Smooth muscle cell (in vitro differentiated cells): ENCODE measurements around the gene CST7. TPM values are rescaled to one million over a fixed set of nuclear protein-coding genes. Genes with fewer than 3 reads are reported as not detected.

ENCODE experiments used
- DNase-seq: peaks from one replicate; lab custom pipeline; 2025; ENCODE audit not compliant: unreplicated experiment; lab: John Stamatoyannopoulos, UW
- H2AFZ ChIP-seq: fragments of 200-600 bp; sonication (generic); 2 replicates; pipeline ENCODE4 v1.6.0; 2016; ENCODE audit warnings: antibody characterized with exemption, low read depth, mild to moderate bottlenecking
- H3F3A ChIP-seq: fragments of 200-600 bp; sonication (generic); 2 replicates; pipeline ENCODE4 v1.6.0; 2017; ENCODE audit warnings: antibody characterized with exemption, low read depth
- H3K27ac ChIP-seq: fragments of 200-600 bp; sonication (generic); 2 replicates; pipeline ENCODE4 v1.5.1; 2016; ENCODE audit warnings: low read depth, mild to moderate bottlenecking
- H3K27me3 ChIP-seq: fragments of 200-600 bp; sonication (generic); 2 replicates; pipeline ENCODE4 v1.6.1; 2016; ENCODE audit warnings: low read depth, mild to moderate bottlenecking
- H3K36me3 ChIP-seq: fragments of 200-600 bp; sonication (generic); 2 replicates; pipeline ENCODE4 v1.5.1; 2016; ENCODE audit warnings: low read depth
- H3K4me1 ChIP-seq: fragments of 200-600 bp; sonication (generic); 2 replicates; pipeline ENCODE4 v1.5.1; 2016; ENCODE audit warnings: low read depth
- H3K4me2 ChIP-seq: fragments of 200-600 bp; sonication (generic); 2 replicates; pipeline ENCODE4 v1.6.0; 2016; ENCODE audit warnings: mild to moderate bottlenecking
- H3K4me3 ChIP-seq: fragments of 200-600 bp; sonication (generic); 2 replicates; pipeline ENCODE4 v1.5.1; 2016; ENCODE audit warnings: mild to moderate bottlenecking
- H3K79me2 ChIP-seq: fragments of 200-600 bp; sonication (generic); 2 replicates; pipeline ENCODE4 v1.6.0; 2016; ENCODE audit warnings: low read depth, mild to moderate bottlenecking
- H3K9ac ChIP-seq: fragments of 200-600 bp; sonication (generic); 2 replicates; pipeline ENCODE4 v1.6.0; 2016; ENCODE audit warnings: low read depth
- H3K9me3 ChIP-seq: fragments of 200-600 bp; sonication (generic); replicated peaks from 2 replicates; pipeline ENCODE4 v1.5.1; 2016; ENCODE audit warnings: low read depth
- H4K20me1 ChIP-seq: fragments of 200-600 bp; sonication (generic); 2 replicates; pipeline ENCODE4 v1.6.0; 2016; ENCODE audit warnings: low read depth
- WGBS: methylation state at CpG from one replicate; pipeline ENCODE4 v1.1.7; 2016; ENCODE audit warnings: low lambda C conversion rate; 5-methylcytosine and 5-hydroxymethylcytosine counted together
- polyA plus RNA-seq: library from polyadenylated mRNA; unstranded; fragments of >200 nt; fragmentation: Nextera tagmentation; extraction: Ambion mirVana; gene quantifications from 2 replicates; pipeline ENCODE4 v1.2.1, GENCODE V29; 2016
- small RNA-seq: library from RNA; depleted of rRNA; stranded (forward); fragments of <200 nt; gene quantifications from one replicate; pipeline ENCODE3, GENCODE V24; 2014
- total RNA-seq: library from RNA; depleted of rRNA; stranded (reverse); fragments of >200 nt; gene quantifications from 2 replicates; pipeline ENCODE4 v1.2.3, GENCODE V29; 2014
- TF ChIP-seq, protein P1 (sequence below): fragments of 200-600 bp; sonication (generic); IDR thresholded peaks from 2 replicates; pipeline ENCODE4 v1.5.1; 2017; ENCODE audit warnings: borderline replicate concordance, mild to moderate bottlenecking, antibody characterized with exemption; ENCODE audit not compliant: insufficient read depth, poor library complexity, severe bottlenecking

CST7 gene
- total and polyA plus RNA-seq, 2 experiments from 2014 or later = 1.8 TPM; not detected in 1

DNA sequence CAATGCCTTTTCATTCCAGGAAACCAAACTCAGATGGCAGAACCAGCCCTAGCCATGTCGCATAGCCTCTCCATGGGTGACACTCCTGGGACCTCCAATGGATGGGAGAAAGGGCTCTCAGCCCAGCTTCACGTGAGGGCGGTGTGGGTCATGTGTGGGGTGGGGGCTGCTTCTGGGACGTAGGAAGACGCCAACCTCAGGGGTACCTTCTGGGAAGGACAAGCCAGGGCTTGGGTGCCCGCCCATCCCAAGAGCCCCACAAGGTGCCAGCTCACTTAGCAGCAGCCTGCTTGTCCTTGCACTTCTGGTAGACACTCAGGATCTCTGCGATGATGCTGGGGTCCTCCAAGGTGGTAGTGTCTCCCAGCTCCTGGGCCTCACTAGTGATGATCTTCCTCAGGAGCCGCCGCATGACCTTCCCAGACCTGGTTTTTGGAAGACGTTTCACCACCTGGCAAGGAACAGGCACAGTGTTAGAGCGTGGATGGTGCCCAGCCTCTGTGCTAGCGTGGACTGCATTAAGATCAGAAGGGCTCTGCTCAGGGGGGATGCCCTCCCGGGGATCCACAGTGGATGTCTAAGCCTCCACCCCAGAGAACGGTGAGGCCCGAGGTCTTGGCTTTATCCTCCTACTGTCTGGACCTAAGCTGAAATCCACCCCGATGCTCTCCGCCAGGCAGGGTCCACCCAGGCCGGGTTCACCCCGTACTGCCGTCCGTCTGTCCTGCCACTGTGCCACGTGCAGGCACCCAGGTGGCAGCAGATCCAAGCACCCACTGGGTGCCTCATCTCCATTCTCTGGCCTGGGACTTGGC, 58.6 kb downstream of the CST7 start:
- Histone ChIP-seq H3K9me3 (no peaks in the 10 kb centered on the region), H4K20me1 (no peaks in the 10 kb centered on the region), H3F3A (no peaks in the 10 kb centered on the region), H3K9ac (no peak overlapping the region), H3K4me1 (no peaks in the 10 kb centered on the region), H3K27me3 (no peaks in the 10 kb centered on the region), H3K4me3 (no peak overlapping the region), H3K79me2 (no peaks in the 10 kb centered on the region), H3K36me3 (no peaks in the 10 kb centered on the region), H2AFZ (no peak overlapping the region), H3K4me2 (no peak overlapping the region), H3K27ac (no peak overlapping the region)
- DNase-seq = no peak
- WGBS = 90% methylated on average over 22 of the region's 22 CpGs
- TF ChIP-seq, protein P1, sequence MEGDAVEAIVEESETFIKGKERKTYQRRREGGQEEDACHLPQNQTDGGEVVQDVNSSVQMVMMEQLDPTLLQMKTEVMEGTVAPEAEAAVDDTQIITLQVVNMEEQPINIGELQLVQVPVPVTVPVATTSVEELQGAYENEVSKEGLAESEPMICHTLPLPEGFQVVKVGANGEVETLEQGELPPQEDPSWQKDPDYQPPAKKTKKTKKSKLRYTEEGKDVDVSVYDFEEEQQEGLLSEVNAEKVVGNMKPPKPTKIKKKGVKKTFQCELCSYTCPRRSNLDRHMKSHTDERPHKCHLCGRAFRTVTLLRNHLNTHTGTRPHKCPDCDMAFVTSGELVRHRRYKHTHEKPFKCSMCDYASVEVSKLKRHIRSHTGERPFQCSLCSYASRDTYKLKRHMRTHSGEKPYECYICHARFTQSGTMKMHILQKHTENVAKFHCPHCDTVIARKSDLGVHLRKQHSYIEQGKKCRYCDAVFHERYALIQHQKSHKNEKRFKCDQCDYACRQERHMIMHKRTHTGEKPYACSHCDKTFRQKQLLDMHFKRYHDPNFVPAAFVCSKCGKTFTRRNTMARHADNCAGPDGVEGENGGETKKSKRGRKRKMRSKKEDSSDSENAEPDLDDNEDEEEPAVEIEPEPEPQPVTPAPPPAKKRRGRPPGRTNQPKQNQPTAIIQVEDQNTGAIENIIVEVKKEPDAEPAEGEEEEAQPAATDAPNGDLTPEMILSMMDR = no peak

DNA sequence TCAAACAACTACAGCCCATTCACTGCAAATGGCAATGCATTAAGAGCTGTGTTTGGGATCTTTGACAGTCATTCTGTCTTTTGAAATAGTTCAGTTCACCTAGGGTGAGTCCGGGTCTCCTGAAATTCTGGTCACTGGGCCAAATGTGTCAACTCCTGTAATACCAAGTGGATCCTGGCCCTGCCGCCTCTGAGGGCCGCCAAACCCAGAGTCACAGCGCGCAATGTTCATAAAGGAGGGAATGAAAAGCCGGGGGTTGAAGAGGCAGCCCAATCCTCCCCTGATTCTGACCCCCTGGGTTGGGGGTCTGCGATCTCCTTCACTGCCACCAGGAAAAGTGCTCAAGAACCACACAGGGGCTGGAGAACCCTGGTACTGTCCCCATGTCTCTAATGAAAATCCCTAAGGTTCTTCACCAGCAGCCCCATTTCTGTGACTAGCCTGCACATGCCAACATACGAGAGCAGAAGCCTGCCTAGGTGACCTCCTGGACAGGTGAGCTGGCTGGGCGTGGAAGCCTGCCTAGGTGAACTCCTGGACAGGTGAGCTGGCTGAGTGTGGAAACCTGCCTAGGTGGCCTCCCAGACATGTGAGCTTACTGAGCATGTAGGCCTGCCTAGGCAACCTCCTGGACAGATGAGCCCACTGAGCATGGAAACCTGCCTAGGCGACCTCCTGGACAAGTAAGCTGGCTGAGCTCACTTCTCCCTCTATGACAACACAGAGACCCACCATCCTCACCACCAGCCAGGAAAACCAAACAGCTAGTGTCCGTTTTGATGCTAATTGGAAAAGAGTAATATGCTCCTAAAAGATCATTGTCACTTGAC, 59.5 kb downstream of the CST7 start:
- H3K4me2 ChIP-seq = no peak overlapping the region
- no peak overlapping the region for H3K27ac ChIP-seq
- WGBS = 93% methylated on average over 11 of the region's 11 CpGs
- H4K20me1 ChIP-seq = no peaks in the 10 kb centered on the region
- no peak overlapping the region for H3K9ac ChIP-seq
- no peaks in the 10 kb centered on the region for H3F3A ChIP-seq
- H3K4me3 ChIP-seq = no peak overlapping the region
- no peaks in the 10 kb centered on the region for H3K36me3 ChIP-seq
- H3K9me3 ChIP-seq = no peaks in the 10 kb centered on the region
- no peaks in the 10 kb centered on the region for H3K27me3 ChIP-seq
- no peak overlapping the region for H2AFZ ChIP-seq
- no peaks in the 10 kb centered on the region for H3K4me1 ChIP-seq
- TF ChIP-seq, protein P1 = no peak
- H3K79me2 ChIP-seq = no peaks in the 10 kb centered on the region
- no peak for DNase-seq

Small RNA genes lying within 50 kb of the gene (small RNA-seq; reads per million reads assigned to genes)
- not detected for gene RNU6-1257P

Other genes with a start within 250 kb of the CST7 start
- 54.4 and 57.4 TPM in 2 replicates for gene APMAP, start 43.5 kb downstream of the CST7 start, total RNA-seq
- gene APMAP, start 43.5 kb downstream of the CST7 start, polyA plus RNA-seq = 86.9 and 90.9 TPM in 2 replicates
- 0.45 and 2.8 TPM in 2 replicates for gene ACSS1, start 108.9 kb downstream of the CST7 start, total RNA-seq
- 1.9 and 2.4 TPM in 2 replicates for gene ACSS1, start 108.9 kb downstream of the CST7 start, polyA plus RNA-seq
- gene VSX1, start 132.9 kb downstream of the CST7 start, total RNA-seq = not detected in 2 replicates
- gene VSX1, start 132.9 kb downstream of the CST7 start, polyA plus RNA-seq = not detected in 2 replicates
- 12.6 and 30.1 TPM in 2 replicates for gene ENTPD6, start 246.4 kb downstream of the CST7 start, total RNA-seq
- gene ENTPD6, start 246.4 kb downstream of the CST7 start, polyA plus RNA-seq = 19.9 and 34.0 TPM in 2 replicates